SKM-1 (cell line): ENCODE data around the gene FPGS.
A peak's percentile ranks its signal among the peaks of the same experiment; 100 is the strongest.
"Not testable (repeated sequence)": the region's sequence is repeated elsewhere in the genome, so short reads cannot be mapped to it uniquely, and the experiment has no call there.

Experiments used
- DNase-seq: peaks from one replicate; lab custom pipeline; 2025; ENCODE audit not compliant: unreplicated experiment; lab: John Stamatoyannopoulos, UW

FPGS gene

GRCh38 chr9:127802576-127803443 is at the start of gene FPGS:
FPGS (plus strand) TSS chr9:127802882; CDS start chr9:127802925, 43 bp downstream.
- peak; percentile 55 for DNase-seq

GRCh38 chr9:127753148-127753547 is 49.5 kb upstream of the FPGS start:
- DNase-seq = no peak

GRCh38 chr9:127753622-127754021 is 49.1 kb upstream of the FPGS start:
- no peak for DNase-seq

GRCh38 chr9:127754099-127755060 is 48.3 kb upstream of the FPGS start:
- DNase-seq = no peak

GRCh38 chr9:127755061-127756060 is 47.3 kb upstream of the FPGS start:
- DNase-seq = no peak

- DNase-seq = no peak
Observed at GRCh38 chr9:127756233-127756632, 46.4 kb upstream of the FPGS start.

- not testable (repeated sequence) for DNase-seq
Observed at GRCh38 chr9:127756776-127757175, 45.9 kb upstream of the FPGS start.

GRCh38 chr9:127758843-127759242 is 43.8 kb upstream of the FPGS start:
- DNase-seq = no peak

- no peak for DNase-seq
Observed at GRCh38 chr9:127761061-127761460, 41.6 kb upstream of the FPGS start.

GRCh38 chr9:127761491-127761956 is 41.2 kb upstream of the FPGS start:
- DNase-seq = no peak

GRCh38 chr9:127762111-127762676 is 40.5 kb upstream of the FPGS start:
- peak; percentile 49 for DNase-seq

- no peak for DNase-seq
Observed at GRCh38 chr9:127763918-127764384, 38.7 kb upstream of the FPGS start.

GRCh38 chr9:127765418-127765817 is 37.3 kb upstream of the FPGS start:
- DNase-seq = no peak

- DNase-seq = no peak
Observed at GRCh38 chr9:127767410-127767809, 35.3 kb upstream of the FPGS start.

- DNase-seq = no peak
Observed at GRCh38 chr9:127767909-127768331, 34.8 kb upstream of the FPGS start.

GRCh38 chr9:127768698-127769097 is 34.0 kb upstream of the FPGS start:
- DNase-seq = no peak

- DNase-seq = no peak
Observed at GRCh38 chr9:127769101-127769500, 33.6 kb upstream of the FPGS start.

GRCh38 chr9:127769929-127770582 is 32.6 kb upstream of the FPGS start:
- no peak for DNase-seq

GRCh38 chr9:127770583-127770904 is 32.1 kb upstream of the FPGS start:
- no peak for DNase-seq
